NCI-H2227 (cell line): Measurements from ENCODE around the gene PPP2R2C.

Experiments
- DNase-seq: peaks from one replicate; lab custom pipeline; 2025; ENCODE audit not compliant: unreplicated experiment; lab: John Stamatoyannopoulos, UW

PPP2R2C gene

GRCh38 chr4:6383929-6384328, 88.5 kb downstream of the PPP2R2C start:
- no peak for DNase-seq

DNA sequence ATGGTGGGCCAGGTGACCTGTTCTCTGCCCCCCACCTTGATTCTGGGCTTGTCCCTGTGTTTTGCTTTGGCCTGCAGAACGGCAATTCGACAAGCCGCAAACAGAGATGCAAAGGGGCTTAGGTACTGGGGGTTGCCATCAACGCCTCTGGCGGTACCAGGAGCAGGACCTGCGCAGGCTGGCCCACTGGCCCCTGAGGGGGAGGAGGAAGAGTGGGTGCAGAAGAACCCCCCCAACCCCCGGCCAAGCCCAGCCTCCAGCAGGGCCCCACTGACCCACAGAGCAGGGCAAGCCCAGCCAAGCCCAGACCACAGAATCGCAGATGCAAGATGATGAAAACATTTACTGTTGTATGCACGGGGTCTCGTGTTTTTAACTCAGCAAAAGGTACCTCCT, 89.4 kb downstream of the PPP2R2C start:
- no peak for DNase-seq

DNA sequence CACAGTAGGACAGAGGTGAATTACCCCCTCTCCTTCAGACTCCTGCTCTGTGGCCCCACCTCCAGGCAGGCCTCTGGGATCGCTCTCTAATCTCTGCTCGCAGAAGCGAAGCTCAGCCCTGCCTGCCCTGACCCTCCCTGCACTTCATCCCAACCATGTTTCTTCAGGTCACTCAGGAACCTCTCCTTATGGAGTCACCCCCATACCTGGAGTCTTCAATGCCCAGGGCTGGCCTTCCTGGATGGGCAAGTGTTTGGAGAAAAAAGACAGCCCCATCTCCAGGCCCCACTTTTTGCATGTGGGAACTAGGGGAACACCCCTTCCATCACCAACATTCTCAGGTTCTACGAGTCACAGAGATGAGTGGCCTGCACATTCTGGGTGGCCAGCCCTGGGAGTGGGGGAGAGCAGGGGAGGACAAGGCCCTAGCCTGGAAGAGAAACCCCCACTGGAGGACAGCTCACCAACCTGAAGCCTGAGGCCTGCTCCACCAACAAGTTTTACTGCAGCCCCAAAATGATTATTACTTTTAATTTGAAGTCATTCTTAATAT, 90.8 kb downstream of the PPP2R2C start:
- no peak for DNase-seq

DNA sequence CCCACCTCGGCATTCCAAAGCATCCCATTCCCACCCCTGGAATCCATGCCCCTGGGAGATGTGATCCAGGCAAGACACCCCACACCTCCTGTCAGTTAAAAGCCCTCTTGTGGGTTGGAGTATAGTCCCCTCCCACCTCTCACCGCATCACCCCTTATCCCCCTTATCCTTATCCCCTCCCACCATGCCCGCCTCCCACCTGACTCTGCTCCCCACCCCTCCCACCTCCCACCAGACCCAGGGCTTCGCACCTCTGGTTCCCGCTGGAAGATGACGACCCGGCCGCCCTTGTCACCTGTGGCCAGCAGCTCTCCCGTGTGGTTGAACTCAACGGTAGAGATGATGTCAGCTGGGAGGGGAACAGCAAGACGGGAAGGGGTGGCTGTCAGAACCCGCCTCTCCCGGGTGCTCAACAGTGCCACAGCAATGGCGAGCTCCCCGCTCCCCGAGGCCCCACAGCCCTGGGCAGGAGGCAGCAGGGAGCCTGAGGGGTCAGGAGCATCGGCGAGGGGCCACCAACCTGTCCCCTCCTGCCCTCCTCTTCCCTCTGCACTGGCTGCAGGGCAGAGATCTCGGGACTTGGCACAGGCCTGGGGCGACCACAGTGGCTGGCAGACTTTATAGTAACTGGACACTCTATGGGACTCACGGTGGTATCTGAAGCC, 91.5 kb downstream of the PPP2R2C start:
- DNase-seq = no peak

DNA sequence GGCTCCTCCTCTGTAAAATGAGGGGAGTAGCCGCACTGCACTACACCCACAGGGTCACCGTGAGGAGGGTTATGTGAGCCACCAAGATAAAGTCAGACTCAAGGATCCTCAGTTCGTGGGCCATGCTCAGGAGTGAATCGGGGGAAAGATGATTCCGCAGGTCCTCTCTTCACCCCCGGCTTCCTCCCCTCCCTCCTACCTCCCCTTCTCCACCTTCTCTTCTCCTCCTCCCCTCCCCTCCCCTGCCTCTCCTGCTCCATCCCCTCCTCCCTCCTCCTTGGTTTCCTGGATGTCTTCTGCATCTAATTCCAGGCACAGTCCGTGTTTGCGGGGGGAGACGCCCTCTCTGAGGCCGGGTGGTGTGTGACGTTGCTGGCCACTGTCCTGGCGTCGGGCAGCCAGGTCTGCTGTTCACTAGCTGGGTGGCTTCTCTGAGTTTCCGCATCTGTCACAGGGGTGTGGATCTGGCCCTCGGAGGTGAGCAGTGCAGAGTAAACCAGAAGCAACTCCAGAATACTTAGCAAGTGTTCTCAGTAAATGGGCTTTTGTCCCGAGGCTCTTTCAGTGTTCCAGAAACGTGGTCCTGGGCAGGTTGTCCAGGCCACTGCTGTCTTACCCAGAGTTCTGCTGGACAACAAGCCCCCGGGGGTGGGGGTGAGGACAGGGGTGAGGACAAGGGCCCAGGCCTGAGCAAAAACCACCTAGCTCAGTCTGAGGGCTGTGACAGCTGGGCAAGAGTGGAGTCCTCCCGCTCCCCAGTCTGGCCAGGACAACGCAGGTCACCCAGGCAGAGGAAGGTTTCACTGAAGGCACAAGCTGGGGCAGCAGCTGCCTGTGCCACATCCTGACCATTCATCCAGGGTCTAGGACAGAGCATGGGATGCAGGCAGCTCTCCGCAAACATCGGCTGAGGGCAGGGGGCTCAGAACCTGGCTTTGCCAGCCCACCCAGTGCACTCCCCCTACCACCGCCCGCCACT, 92.4 kb downstream of the PPP2R2C start:
- no peak for DNase-seq

DNA sequence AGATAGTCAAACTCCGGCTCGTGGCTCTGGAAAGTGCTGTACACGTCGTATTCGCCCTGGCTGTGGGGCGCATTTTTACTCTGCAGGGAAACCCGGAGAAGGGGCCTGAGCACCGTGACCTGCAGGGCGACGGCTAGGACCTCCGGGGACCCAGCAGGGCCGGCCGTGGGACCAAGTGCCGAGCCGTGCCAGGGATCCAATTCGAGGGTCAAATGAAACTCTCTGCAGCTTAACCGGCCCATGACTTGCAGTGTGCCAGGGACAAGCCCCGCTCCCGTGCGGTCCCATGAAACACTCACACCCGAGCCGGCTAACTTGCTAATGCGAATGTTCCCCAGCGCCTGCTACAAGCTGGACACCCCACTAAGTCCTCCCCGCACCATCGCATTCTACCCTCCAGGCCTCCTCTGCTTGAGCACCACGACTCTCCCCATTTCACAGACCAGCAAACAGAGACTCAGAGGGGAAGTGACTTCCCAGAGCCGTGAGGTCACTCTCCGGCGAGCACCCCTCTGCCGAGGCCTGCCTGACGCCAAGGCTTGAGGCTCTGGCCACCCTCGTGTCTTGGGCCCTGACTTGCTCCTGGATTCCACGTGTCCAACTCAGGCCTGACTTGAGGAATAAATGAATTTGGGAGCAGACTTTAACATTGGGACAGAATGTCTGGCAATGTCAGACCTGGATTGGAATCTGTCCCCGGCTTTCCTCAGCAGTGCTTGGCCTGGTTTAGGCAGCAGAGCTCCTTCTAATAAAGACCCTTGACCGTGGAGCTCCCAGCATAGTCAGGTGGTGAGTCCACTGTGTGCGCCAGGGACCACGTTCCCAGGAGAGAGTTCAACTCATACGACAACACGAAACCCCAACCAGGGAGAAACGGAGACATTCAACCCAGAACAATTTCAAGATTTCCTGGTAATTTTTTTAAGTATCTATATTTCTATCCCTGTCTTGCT, 93.6 kb downstream of the PPP2R2C start:
- no peak for DNase-seq

GRCh38 chr4:6377626-6378492, 94.6 kb downstream of the PPP2R2C start:
- DNase-seq = no peak

GRCh38 chr4:6375620-6376295, 96.7 kb downstream of the PPP2R2C start:
- DNase-seq = no peak

DNA sequence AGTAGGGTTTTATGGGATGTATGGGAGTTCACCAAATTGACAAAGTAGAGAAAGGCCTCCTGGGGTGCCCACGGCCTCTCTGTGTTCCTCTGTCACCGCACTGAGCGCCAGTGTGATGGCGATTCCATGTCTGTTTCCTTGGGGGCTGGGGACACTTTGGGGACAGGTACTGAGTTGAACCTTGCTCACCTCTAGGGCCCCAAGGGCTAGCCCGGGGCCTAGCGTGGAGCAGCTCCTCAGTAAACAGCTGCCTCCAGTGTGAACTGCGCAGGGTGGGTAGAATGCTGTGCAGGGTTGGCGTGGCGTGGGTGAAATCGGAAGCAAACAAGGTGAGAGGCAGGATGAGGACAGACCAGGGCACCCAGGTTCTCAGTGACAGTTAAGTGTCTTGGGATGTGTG, 97.8 kb downstream of the PPP2R2C start:
- no peak for DNase-seq

GRCh38 chr4:6373541-6374410, 98.6 kb downstream of the PPP2R2C start:
- DNase-seq = no peak

- peak; percentile 54 for DNase-seq
Observed at GRCh38 chr4:6372649-6373525, 99.5 kb downstream of the PPP2R2C start.

DNA sequence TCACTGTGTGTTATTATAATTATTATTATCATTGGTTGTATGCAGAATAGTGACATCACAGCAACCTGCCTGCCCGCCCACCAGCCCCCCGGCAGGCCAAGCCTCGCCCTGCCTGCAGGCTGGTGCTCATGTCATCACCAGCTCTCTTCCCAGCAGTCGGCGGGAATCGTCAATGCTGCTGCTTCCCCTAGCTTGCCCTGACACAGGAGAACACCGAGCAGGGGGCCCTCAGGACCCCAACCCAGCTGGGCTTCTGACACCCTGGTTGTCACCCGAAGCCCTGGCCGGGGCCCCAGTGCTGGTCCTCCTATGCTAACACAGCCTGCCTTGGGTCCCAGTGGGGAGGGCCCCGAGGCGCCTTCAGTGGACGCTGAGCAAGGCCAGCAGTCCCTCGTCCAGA, 100.6 kb downstream of the PPP2R2C start:
- DNase-seq = no peak

- no peak for DNase-seq
Observed at GRCh38 chr4:6371271-6371670, 101.1 kb downstream of the PPP2R2C start.

GRCh38 chr4:6369924-6370645, 102.3 kb downstream of the PPP2R2C start:
- no peak for DNase-seq

DNA sequence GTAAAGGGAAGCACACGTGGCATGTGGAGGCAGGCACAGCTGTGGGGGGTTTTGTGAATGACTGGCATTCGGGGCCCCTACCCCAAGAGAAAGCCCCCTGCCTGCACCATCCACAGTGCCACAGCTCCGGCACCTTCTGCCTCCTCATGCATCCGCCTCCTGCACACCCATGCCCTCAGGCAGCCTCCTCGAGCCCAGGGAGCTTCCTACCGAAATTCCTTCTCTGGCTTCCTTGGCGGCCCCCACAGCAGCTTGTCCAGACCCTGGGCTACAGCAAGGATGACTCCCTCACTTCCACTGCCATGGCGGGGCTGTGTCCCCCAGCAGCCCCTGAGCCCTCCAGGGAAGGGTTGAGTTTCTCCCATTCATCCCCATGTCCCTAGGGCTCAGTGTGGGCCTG, 102.9 kb downstream of the PPP2R2C start:
- DNase-seq = no peak

DNA sequence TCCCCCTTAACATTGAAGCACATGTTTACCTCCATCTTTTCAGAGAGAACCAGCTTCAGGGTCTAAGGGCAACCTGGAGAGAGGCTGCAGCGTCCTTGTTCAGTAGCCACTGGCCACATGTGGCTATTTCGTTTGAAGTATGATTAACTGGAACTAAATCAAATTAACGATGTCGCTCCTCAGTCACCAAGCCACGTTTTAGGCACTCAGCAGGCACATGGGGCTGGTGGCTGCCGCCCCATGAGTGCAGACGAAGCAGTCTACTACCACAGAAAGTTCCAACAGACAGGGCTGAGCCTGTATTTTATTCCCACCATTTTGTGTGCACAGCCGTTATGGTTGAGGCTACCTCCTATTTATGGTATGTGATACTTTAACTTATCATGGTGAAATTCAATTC, 103.4 kb downstream of the PPP2R2C start:
- no peak for DNase-seq

DNA sequence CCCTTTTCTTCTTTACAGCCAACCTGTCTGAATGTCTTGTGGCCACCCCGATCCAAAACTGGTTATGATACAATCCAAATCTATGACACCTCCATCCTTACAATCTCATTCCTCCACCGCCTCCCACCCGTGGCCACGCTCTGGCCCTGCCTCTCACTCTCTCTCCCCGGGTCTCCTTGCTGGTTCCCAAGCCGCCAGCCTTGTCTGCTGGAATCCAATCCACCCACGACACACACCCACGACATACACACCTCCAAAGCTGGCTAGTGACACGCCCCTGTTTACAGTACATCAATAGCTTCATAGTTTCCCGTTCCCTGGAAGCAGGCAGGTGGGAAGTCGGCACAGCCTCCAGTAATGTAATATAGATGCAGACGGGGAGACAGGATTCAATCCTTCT, 103.8 kb downstream of the PPP2R2C start:
- DNase-seq = no peak
